Uterus (tissue), 4 donors: ENCODE results near the gene CMC2. TPM values are rescaled to one million over a fixed set of nuclear protein-coding genes. Genes with fewer than 3 reads are reported as not detected.
A peak's percentile ranks its signal among the peaks of the same experiment; 100 is the strongest.

Source experiments
- DNase-seq, 2 donors: peaks; one replicate each; pipeline ENCODE4 v3.0.0-alpha.2; 2019 to 2020
- H3K27ac ChIP-seq, 2 donors: fragments of 200-600 bp; sonication (generic); 1 replicate in 1 of 2; 2 replicates in 1 of 2; pipeline ENCODE4 v1.5.1; 2016 to 2018
- H3K27me3 ChIP-seq, 2 donors: fragments of 200-600 bp; sonication (generic); one replicate each; pipeline ENCODE4 v1.5.1; 2018 to 2019; ENCODE audit warnings: control low read depth in 1 of 2
- H3K36me3 ChIP-seq, 2 donors: fragments of 200-600 bp; sonication (generic); one replicate each; pipeline ENCODE4 v1.5.1; 2019; ENCODE audit warnings: control low read depth in 1 of 2
- H3K4me1 ChIP-seq, 2 donors: fragments of 200-600 bp; sonication (generic); one replicate each; pipeline ENCODE4 v1.5.1; 2018 to 2019; ENCODE audit warnings: control low read depth in 1 of 2
- H3K4me3 ChIP-seq, 2 donors: fragments of 200-600 bp; sonication (generic); 1 replicate in 1 of 2; 2 replicates in 1 of 2; pipeline ENCODE4 v1.5.1; 2018 to 2019; ENCODE audit warnings: mild to moderate bottlenecking in 1 of 2
- H3K9me3 ChIP-seq, 2 donors: fragments of 200-600 bp; sonication (generic); one replicate each; pipeline ENCODE4 v1.5.1; 2019; ENCODE audit warnings: control low read depth in 1 of 2
- CTCF ChIP-seq, 4 experiments: fragments of 200-600 bp in 2 of 4; fragments of 450-650 bp in 2 of 4; sonication (generic) in 2 of 4; IDR thresholded peaks; one replicate each; pipeline ENCODE4 v1.5.1; 2016 to 2019; ENCODE audit warnings: antibody characterized with exemption in 4 of 4, mild to moderate bottlenecking in 2 of 4, moderate library complexity in 1 of 4
- POLR2A ChIP-seq, 2 donors: fragments of 450-650 bp; IDR thresholded peaks; one replicate each; pipeline ENCODE4 v1.6.1; 2016; ENCODE audit warnings: antibody characterized with exemption in 2 of 2, mild to moderate bottlenecking in 1 of 2, moderate library complexity in 1 of 2
- intact Hi-C: fragments of 100-400 bp; cut with DNase I; formaldehyde crosslinking; loops from one replicate; pipeline ENCODE4 v1.15.1; 2023; ENCODE audit warnings: low total_unique reads
- total RNA-seq, 4 donors: library from RNA; depleted of rRNA in 3 of 4; stranded (reverse); fragments of >200 nt in 3 of 4; gene quantifications; one replicate each; pipeline versions ENCODE4 v1.1.0 to v1.2.4, GENCODE V29; 2014 to 2023
- donor health status: DM: yes; HTN: yes; CAD: no.

Gene CMC2
- total RNA-seq, 4 donors from 2014 or later = 1.5 to 204 (median 23.6) TPM

GRCh38 chr16:80924372-80924978 is 82.2 kb downstream of the CMC2 start:
- DNase-seq = no peak
- TF ChIP-seq CTCF (IDR thresholded peaks at IDR 0.05) (peak in 1 of 4 experiments; percentile 13), POLR2A (IDR thresholded peaks at IDR 0.05) (no peak)
- H3K27me3 ChIP-seq = no peaks in the 10 kb centered on the region
- intact Hi-C loops = no loop called here
- no peaks in the 10 kb centered on the region for H3K36me3 ChIP-seq
- H3K4me1 ChIP-seq = no peaks in the 10 kb centered on the region
- H3K4me3 ChIP-seq = no peak overlapping the region
- no peaks in the 10 kb centered on the region for H3K9me3 ChIP-seq
- H3K27ac ChIP-seq = no peak overlapping the region

- intact Hi-C loops = no loop called here
- Histone ChIP-seq H3K4me3 (no peak overlapping the region), H3K27me3 (no peaks in the 10 kb centered on the region), H3K9me3 (no peaks in the 10 kb centered on the region), H3K36me3 (no peaks in the 10 kb centered on the region), H3K27ac (no peak overlapping the region), H3K4me1 (no peaks in the 10 kb centered on the region)
- DNase-seq = no peak
- no peak for TF ChIP-seq POLR2A (IDR thresholded peaks at IDR 0.05)
- TF ChIP-seq CTCF (IDR thresholded peaks at IDR 0.05) = no peak
These were observed 83.3 kb downstream of the CMC2 start for GRCh38 chr16:80923356-80923755.

Other genes starting within 250 kb of the CMC2 start
- 1 to 10 TPM; 2.3 to 9.1 (median 5.1) TPM for gene CDYL2, start 202.3 kb downstream of the CMC2 start, total RNA-seq
- 10 to 100 TPM in 1 of 4 donors, 1 to 10 TPM in 1, not detected in 2; 2.8 to 20.0 TPM for gene CENPN, start 329 bp upstream of the CMC2 start, total RNA-seq
- 10 to 100 TPM; 17.2 to 51.8 (median 29.8) TPM for gene ATMIN, start 29.0 kb upstream of the CMC2 start, total RNA-seq
- 1 to 10 TPM in 1 of 4 donors, not detected in 3; 1.9 TPM for gene C16orf46, start 70.4 kb upstream of the CMC2 start, total RNA-seq
- gene GCSH, start 89.5 kb upstream of the CMC2 start, total RNA-seq = 10 to 100 TPM; 32.1 to 83.8 (median 38.5) TPM
- gene BCO1, start 231.8 kb upstream of the CMC2 start, total RNA-seq = 1 to 10 TPM in 1 of 4 donors, under 1 TPM in 2, not detected in 1; 0.27 to 2.6 (median 0.97) TPM